Breast epithelium (tissue), 3 donors: Measurements from ENCODE around the gene FBXL13.

ENCODE experiments used
- POLR2A ChIP-seq: fragments of 450-650 bp; IDR thresholded peaks from one replicate; pipeline ENCODE4 v1.6.1; 2016; ENCODE audit warnings: antibody characterized with exemption, mild to moderate bottlenecking, moderate library complexity
- POLR2AphosphoS5 ChIP-seq, 3 donors: sonication (generic); formaldehyde crosslinking; IDR thresholded peaks; one replicate each; pipeline ENCODE4 v1.6.1; 2017; ENCODE audit warnings: antibody characterized with exemption in 3 of 3
- TF ChIP-seq, protein P1 (sequence below), 3 donors: fragments of 450-650 bp; IDR thresholded peaks; one replicate each; pipeline ENCODE4 v1.5.1; 2016 to 2017; ENCODE audit warnings: antibody characterized with exemption in 3 of 3, mild to moderate bottlenecking in 3 of 3, moderate library complexity in 3 of 3

DNA sequence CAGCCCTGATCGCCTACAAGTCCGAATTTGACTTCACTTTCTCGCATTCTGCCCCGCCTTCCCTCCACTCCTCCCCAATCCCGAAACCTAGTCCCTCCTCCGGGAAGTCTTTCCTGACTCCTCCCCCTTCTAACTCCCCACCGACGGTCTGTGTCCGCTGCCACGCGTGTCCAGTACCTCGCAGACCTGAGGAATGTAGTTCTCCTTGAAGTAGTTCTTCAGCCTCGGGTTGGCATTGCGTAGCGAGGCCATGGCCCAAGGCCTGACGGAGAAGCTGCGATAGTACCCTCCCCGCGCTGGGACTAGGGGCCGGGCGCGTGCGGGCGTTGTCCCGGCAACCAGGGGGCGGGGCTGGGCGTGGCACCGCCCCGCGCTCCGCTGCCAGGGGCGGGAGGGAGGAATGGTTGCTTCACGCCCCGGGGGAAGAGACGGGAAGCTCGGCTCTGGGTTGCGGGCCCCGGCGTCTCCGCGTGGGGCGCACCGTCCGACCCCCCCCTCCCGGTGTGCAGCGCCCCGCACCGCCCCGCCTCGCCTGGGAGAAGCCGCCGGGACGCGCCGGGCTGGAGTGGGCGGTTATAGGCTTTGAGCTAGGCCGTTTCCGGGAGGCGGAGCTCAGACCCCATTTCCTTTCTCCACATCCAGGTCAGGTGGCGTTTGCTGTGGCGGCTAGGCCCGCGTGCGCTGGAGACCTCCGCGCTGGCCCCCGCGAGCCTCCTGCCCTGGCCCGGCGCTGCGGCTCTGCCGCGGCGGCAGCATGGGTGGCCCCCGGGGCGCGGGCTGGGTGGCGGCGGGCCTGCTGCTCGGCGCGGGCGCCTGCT, at the start of gene FBXL13, which contains the start of gene ARMC10:
- TF ChIP-seq, protein P1, sequence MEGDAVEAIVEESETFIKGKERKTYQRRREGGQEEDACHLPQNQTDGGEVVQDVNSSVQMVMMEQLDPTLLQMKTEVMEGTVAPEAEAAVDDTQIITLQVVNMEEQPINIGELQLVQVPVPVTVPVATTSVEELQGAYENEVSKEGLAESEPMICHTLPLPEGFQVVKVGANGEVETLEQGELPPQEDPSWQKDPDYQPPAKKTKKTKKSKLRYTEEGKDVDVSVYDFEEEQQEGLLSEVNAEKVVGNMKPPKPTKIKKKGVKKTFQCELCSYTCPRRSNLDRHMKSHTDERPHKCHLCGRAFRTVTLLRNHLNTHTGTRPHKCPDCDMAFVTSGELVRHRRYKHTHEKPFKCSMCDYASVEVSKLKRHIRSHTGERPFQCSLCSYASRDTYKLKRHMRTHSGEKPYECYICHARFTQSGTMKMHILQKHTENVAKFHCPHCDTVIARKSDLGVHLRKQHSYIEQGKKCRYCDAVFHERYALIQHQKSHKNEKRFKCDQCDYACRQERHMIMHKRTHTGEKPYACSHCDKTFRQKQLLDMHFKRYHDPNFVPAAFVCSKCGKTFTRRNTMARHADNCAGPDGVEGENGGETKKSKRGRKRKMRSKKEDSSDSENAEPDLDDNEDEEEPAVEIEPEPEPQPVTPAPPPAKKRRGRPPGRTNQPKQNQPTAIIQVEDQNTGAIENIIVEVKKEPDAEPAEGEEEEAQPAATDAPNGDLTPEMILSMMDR (IDR thresholded peaks at IDR 0.05): peak in 2 of 3 donors; percentile 23 to 37
- TF ChIP-seq POLR2A (no peak), POLR2AphosphoS5 (IDR thresholded peaks at IDR 0.05) (peak; percentile 64 to 82 (median 78))
